H54 (cell line): ENCODE measurements around the gene TRIP11.

Source experiments
- DNase-seq: peaks from one replicate; pipeline ENCODE4 v3.0.0; 2011; ENCODE audit warnings: low spot score, mixed read lengths; ENCODE audit not compliant: insufficient read length
- FAIRE-seq: peaks from 3 replicates; lab custom pipeline; 2011; peaks lifted over from hg19 to GRCh38; lab: Jason Lieb, UNC
- POLR2A ChIP-seq: IDR thresholded peaks from 2 replicates; pipeline ENCODE4 v1.6.1; 2011; ENCODE audit warnings: low read depth, mild to moderate bottlenecking, low read length

Gene TRIP11

GRCh38 chr14:91985521-91986255 lies 54.2 kb downstream of the TRIP11 start:
- no peak for FAIRE-seq
- TF ChIP-seq POLR2A = no peak
- DNase-seq = no peak

- FAIRE-seq = peak; percentile 23
- TF ChIP-seq POLR2A = no peak
Measured at GRCh38 chr14:91985008-91985407, 54.9 kb downstream of the TRIP11 start.

DNA sequence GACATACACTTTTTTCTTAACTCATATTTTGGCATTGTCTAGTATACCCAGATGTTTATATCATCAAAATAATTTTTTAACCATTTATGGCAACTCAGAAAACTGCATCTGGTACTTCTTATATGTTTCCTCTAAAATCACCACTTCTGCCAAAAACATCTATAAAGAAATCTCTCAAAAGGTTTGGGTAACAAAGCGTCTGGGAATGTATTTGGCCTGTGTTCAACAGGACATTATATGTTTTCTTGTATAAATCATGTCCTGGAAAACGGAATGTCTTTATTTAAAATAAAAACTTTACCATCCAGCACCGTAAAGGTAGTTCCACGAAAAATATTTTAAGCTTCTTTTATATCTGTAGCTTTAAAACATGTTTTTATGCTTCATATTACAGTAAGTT lies 56.3 kb downstream of the TRIP11 start:
- FAIRE-seq (no peak), DNase-seq (no peak)

More at GRCh38 chr14:91985008-91985407, 54.9 kb downstream of the TRIP11 start:
- DNase-seq = no peak

GRCh38 chr14:91980157-91980556 lies 59.7 kb downstream of the TRIP11 start:
- TF ChIP-seq POLR2A = no peak
- DNase-seq (peak; percentile 63), FAIRE-seq (peak; percentile 98)

More for the DNA sequence above, 56.3 kb downstream of the TRIP11 start:
- TF ChIP-seq POLR2A = no peak

DNA sequence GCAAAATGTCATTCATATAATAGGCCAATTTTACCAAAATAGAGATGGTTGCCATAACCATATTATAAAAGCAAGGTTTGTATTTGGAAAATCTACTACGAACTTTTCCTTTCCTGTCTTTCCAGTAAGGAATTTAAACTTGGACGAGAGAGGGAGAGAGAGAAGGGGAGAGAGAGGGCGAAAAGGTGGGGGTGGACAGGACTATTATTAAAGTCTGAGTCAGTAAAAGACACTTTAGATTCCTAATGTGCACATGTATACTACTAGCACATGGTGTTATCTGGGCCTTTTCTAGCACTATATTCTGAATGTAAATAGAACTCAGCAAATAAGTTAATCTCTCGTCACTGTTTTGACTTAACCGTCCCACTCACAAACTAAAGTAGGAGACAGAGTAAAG lies 62.0 kb downstream of the TRIP11 start:
- FAIRE-seq (no peak), DNase-seq (no peak)
- no peak for TF ChIP-seq POLR2A

- no peak for FAIRE-seq
- no peak for TF ChIP-seq POLR2A
Measured at GRCh38 chr14:91975763-91976162, 64.1 kb downstream of the TRIP11 start.

DNA sequence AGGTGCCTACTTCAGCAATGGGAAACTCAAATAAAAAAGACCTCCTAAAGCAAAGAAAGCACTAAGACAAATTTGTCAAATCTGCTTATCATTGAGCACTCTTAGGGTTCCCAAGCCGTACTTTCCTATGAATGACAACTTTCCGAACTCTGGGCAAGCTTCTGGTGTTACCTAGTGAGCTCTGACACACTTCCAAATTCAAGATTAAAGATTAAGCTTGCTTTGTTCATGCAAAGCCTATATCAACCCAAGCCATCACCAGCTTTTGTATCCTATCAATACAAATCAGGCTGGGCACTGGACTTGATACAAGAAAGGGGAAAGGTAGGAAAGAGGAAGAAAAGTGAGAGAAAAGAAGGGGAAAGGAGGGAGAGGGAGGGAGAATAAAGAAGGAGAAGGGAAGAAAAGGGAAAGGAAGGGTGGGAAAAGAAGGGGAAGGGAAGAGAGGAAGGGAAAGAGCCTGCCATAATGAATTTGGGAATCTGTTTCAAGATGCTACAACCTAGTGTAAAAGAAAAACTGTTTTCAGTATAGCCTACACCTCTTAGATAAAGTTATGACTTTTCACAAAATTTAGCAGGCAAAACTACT lies 68.6 kb downstream of the TRIP11 start:
- FAIRE-seq (no peak), DNase-seq (no peak)
- no peak for TF ChIP-seq POLR2A

More at GRCh38 chr14:91975763-91976162, 64.1 kb downstream of the TRIP11 start:
- no peak for DNase-seq

GRCh38 chr14:91968280-91968679 lies 71.6 kb downstream of the TRIP11 start:
- TF ChIP-seq POLR2A = no peak
- FAIRE-seq (no peak), DNase-seq (no peak)

- no peak for FAIRE-seq
- DNase-seq = no peak
- no peak for TF ChIP-seq POLR2A
Measured at GRCh38 chr14:91964724-91965123, 75.1 kb downstream of the TRIP11 start.

DNA sequence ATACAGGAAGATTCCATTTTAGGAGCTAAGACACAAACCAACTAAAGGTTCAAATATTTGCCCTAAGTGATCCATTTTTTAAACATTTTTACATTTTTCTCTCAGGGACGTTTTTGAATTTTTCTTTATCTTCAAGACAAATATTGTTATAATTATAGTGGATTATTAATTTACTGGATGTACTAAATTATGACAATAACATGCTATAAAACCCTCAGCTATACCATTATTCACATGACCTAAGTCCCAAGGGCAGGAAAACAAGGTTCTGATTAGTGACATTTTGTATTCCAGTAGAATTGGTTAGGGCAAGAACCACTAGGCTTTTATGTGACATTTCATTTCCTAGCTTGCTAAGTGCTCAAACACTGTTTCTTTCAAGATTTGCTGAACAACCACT lies 75.8 kb downstream of the TRIP11 start:
- DNase-seq = no peak
- FAIRE-seq = no peak
- TF ChIP-seq POLR2A = no peak

GRCh38 chr14:91963465-91963864 lies 76.4 kb downstream of the TRIP11 start:
- DNase-seq = no peak
- no peak for FAIRE-seq
- no peak for TF ChIP-seq POLR2A

GRCh38 chr14:91961297-91962220 lies 78.3 kb downstream of the TRIP11 start:
- no peak for TF ChIP-seq POLR2A
- no peak for FAIRE-seq

GRCh38 chr14:91957876-91958313 lies 82.0 kb downstream of the TRIP11 start:
- no peak for TF ChIP-seq POLR2A
- no peak for DNase-seq
- no peak for FAIRE-seq

More at GRCh38 chr14:91961297-91962220, 78.3 kb downstream of the TRIP11 start:
- no peak for DNase-seq

GRCh38 chr14:91956616-91957015 lies 83.2 kb downstream of the TRIP11 start:
- no peak for FAIRE-seq
- no peak for TF ChIP-seq POLR2A
- no peak for DNase-seq

DNA sequence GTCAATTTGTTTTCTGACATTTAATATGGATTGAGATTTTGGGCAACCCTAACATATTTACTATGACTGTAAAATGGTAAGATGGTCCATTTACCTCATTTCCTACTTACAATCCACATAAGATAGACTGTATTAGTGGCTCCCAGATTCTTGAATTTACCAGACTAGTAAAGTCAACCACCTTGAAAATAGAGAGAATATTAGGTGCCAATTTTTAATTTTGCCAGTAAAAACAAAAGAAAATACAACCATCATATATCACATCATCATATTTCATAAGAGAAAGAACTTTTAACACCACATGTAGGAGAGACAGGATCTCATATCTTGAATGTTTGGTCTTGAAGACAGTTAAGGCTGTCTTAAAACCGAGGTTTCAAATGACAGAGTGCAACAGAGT lies 84.7 kb downstream of the TRIP11 start:
- FAIRE-seq (no peak), DNase-seq (no peak)
- TF ChIP-seq POLR2A = no peak
